Left renal cortex interstitium (tissue), 4 donors: ENCODE results near the gene CEP72. TPM values are rescaled to one million over a fixed set of nuclear protein-coding genes. Genes with fewer than 3 reads are reported as not detected.

Experiments used
- DNase-seq, 4 donors: peaks; one replicate each; pipeline ENCODE4 v3.0.0-alpha.2; 2013; ENCODE audit warnings: low read depth in 4 of 4, low spot score in 2 of 4, missing footprints in 1 of 4
- polyA plus RNA-seq, 4 donors: library from polyadenylated mRNA; unstranded; fragments of 120-200 nt; gene quantifications; one replicate each; pipeline ENCODE4 v1.2.1, GENCODE V29; 2013; ENCODE audit not compliant: insufficient read length in 4 of 4

Gene CEP72
- polyA plus RNA-seq, 4 donors, result 6.1 to 14.4 (median 9.6) TPM

GRCh38 chr5:651296-652022 is 39.3 kb downstream of the CEP72 start:
- DNase-seq, result no peak

DNA sequence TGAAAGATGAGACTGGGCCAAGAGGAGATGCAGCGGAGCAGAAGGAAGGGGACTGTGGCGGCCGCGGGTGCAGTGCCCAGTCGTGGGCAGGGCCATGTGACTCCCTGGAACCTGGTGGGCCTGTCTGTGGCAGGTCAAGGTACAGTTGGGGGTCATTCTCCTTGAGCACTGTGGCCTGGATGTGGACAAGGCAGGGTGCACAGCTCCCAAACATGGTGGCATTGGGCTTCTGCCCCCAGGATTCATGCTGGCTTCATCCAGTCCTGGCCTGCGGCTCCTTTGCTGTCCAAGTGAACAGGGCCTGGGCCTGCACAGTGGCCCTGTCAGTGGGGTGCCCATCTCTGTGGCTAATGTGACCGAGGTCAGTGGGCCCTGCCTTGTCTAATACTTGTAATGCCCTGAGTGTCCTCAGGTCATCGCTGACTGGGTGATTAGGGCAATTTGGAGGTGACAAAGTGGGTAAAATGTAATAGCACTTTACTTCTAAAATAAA is 39.9 kb downstream of the CEP72 start:
- DNase-seq, result no peak

GRCh38 chr5:652773-653350 is 40.7 kb downstream of the CEP72 start:
- no peak for DNase-seq

GRCh38 chr5:654071-654778 is 42.1 kb downstream of the CEP72 start:
- no peak for DNase-seq

- no peak for DNase-seq
These were observed 43.3 kb downstream of the CEP72 start for GRCh38 chr5:655406-655805.

GRCh38 chr5:657570-657969 is 45.4 kb downstream of the CEP72 start:
- DNase-seq, result no peak

DNA sequence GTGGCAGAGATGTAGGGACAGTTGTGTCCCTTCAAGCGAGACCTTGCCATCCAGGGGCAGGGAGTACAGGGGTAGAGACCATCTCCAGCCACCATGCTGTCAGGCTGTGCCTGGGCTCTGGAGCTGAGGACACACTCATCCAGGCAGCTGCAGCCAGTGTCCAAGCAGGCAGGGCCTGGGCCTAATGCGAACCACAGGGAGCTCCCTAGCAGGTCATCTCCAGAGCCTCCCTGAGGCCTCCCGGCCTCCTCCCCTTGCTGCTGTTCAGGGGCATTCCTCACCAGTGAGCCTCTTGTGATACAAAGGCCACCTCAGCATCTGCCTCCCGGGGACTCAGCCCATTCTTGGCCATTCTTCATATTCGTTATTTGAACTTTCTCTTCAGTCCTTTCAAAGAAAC is 46.0 kb downstream of the CEP72 start:
- no peak for DNase-seq

DNA sequence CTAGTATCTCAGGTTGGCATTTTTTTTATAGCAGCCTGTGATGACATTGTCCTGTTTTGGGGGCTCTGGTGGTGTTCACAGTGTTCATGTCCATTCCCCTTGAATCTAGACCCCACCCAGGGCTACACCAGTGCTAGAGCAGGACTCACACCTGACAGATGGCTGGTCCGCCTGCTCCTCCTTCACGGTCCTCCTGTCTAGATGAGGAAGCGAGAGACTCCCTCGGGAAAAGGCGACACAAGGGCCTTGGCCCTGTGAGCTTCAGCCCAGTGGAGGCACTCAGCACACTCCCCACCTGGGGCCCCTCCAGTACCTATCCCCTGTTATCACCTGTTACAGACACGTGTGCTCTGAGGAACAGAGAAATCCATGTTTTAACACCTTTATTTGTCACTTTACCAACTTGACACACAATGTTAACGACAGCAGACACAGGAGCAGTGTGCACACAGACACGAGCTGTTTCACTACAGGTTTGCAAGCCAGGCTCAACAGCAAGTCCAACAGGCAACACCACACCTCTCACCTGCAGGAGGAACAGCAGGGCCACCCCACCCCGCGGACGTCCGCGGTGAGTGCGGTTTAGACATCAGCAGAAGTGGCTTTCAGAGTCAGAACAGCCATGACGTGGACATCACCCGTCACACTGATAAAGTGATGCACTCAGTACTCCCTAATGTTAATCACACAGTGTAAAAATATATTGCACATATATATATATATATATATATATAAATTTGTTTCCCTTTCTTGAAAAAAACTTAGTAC is 47.5 kb downstream of the CEP72 start:
- DNase-seq, result no peak

GRCh38 chr5:660491-661030 is 48.4 kb downstream of the CEP72 start:
- no peak for DNase-seq

GRCh38 chr5:661891-662750 is 50.0 kb downstream of the CEP72 start:
- no peak for DNase-seq

DNA sequence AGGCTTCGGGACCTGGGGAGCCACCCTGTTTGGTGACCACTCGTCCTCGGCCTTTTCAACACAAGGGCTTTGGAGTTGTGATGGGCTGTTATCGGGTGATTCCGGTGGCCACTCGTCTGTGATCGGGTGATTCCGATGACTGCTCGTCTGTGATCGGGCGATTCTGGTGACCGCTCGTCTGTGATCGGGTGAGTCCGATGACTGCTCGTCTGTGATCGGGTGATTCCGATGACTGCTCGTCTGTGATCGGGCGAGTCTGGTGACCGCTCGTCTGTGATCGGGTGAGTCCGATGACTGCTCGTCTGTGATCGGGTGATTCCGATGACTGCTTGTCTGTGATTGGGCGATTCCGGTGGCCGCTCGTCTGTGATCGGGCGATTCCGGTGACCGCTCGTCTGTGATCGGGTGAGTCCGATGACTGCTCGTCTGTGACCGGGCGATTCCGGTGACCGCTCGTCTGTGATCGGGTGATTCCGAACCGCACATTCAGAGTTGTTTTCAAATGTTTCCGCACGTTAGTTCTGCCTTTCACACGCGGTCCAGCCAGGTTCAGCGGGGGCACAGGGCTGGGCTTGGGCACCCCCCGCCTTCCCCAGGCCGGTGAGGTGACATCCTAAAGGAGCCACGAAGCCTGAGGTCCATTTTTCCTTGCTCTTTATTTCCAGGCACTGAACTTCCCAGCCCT is 50.8 kb downstream of the CEP72 start:
- no peak for DNase-seq

- DNase-seq, result no peak
These were observed 51.5 kb downstream of the CEP72 start for GRCh38 chr5:663436-664342.

DNA sequence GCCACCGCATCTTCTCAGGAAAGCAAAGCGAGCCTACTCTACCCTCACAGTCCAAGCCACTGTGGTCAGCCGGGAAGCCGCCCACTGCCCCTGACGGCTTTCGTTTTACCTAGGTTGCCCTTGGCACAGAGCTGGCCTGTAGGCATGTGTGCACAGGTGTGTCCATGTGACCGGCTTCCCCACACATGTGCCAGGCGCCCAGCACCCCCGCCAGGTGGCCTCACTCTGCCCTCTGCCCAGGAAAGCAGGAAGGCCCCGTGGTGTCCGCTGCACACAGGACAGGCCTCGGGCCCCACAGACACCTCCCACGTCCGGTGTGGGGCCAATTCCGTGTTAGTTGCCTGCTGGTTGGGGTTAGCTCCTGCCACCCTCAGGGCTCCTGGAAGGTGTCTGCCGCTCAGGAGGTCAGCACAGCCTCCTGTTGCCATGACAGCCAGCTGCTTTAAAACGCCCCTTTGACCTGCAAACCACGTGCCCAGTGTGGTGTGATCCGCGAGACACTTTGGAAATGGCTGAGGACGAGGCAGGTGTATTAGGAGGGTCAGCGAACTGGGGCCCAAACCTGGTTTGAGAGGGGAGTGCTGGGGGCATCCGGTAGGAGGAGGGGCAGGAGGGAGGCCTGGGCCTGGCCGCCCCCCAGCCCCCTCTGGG is 52.3 kb downstream of the CEP72 start:
- no peak for DNase-seq

GRCh38 chr5:664994-665360 is 52.8 kb downstream of the CEP72 start:
- no peak for DNase-seq

GRCh38 chr5:665541-665955 is 53.4 kb downstream of the CEP72 start:
- DNase-seq, result no peak

- no peak for DNase-seq
These were observed 54.0 kb downstream of the CEP72 start for GRCh38 chr5:665956-666711.
